Esophagus squamous epithelium (tissue), 5 donors: ENCODE data around the gene CST3. TPM values are rescaled to one million over a fixed set of nuclear protein-coding genes. Genes with fewer than 3 reads are reported as not detected.

Source experiments
- DNase-seq: peaks from one replicate; lab custom pipeline; 2025; lab: John Stamatoyannopoulos, UW
- H3K27ac ChIP-seq, 4 donors: fragments of 200-600 bp; sonication (generic); one replicate each; pipeline ENCODE4 v1.5.1; 2016 to 2019; ENCODE audit warnings: mild to moderate bottlenecking in 1 of 4
- H3K27me3 ChIP-seq, 4 donors: fragments of 200-600 bp; sonication (generic); 1 replicate in 3 of 4; 2 replicates in 1 of 4; pipeline versions ENCODE4 v1.5.1 to v1.6.0; 2017 to 2021; ENCODE audit warnings: antibody characterized with exemption in 1 of 4
- H3K36me3 ChIP-seq, 3 donors: fragments of 200-600 bp; sonication (generic); one replicate each; pipeline ENCODE4 v1.5.1; 2016 to 2019
- H3K4me1 ChIP-seq, 3 donors: fragments of 200-600 bp; sonication (generic); one replicate each; pipeline ENCODE4 v1.5.1; 2017 to 2019
- H3K4me3 ChIP-seq, 4 donors: fragments of 200-600 bp; sonication (generic); 1 replicate in 3 of 4; 2 replicates in 1 of 4; pipeline ENCODE4 v1.5.1; 2016 to 2019; ENCODE audit warnings: mild to moderate bottlenecking in 2 of 4, moderate library complexity in 1 of 4
- H3K9me3 ChIP-seq, 3 donors: fragments of 200-600 bp; sonication (generic); one replicate each; pipeline ENCODE4 v1.5.1; 2016 to 2019
- CTCF ChIP-seq, 6 experiments: fragments of 450-650 bp in 4 of 6; fragments of 200-600 bp in 2 of 6; sonication (generic) in 2 of 6; IDR thresholded peaks; one replicate each; pipeline ENCODE4 v1.5.1; 2016 to 2019; ENCODE audit warnings: antibody characterized with exemption in 6 of 6, mild to moderate bottlenecking in 4 of 6, moderate library complexity in 4 of 6
- POLR2A ChIP-seq, 4 donors: fragments of 450-650 bp; IDR thresholded peaks; one replicate each; pipeline ENCODE4 v1.6.1; 2017; ENCODE audit warnings: antibody characterized with exemption in 4 of 4, mild to moderate bottlenecking in 4 of 4, moderate library complexity in 3 of 4
- WGBS, 2 donors: methylation state at CpG; one replicate each; pipeline ENCODE4 v1.1.5; 2018; 5-methylcytosine and 5-hydroxymethylcytosine counted together
- intact Hi-C: fragments of 100-400 bp; cut with DNase I; formaldehyde crosslinking; loops from one replicate; pipeline ENCODE4 v1.15.0; 2022
- total RNA-seq, 4 donors: library from RNA; depleted of rRNA; stranded (reverse); fragments of >200 nt; gene quantifications; one replicate each; pipeline ENCODE4 v1.1.0, GENCODE V29; 2016
- donor health status: DM: yes; HTN: yes; CAD: no.

The CST3 gene
- total RNA-seq, 4 donors from 2014 or later = 323 to 899 (median 600) TPM

- 89 to 92% methylated on average over 7 of the region's 7 CpGs for WGBS, 2 donors
- TF ChIP-seq POLR2A (IDR thresholded peaks at IDR 0.05) (no peak), CTCF (IDR thresholded peaks at IDR 0.05) (no peak)
- intact Hi-C loops = no loop called here
- Histone ChIP-seq H3K27me3 (no peaks in the 10 kb centered on the region), H3K27ac (no peak overlapping the region), H3K36me3 (no peaks in the 10 kb centered on the region), H3K4me1 (peaks cover 9 to 43% (median 20%) of the 10 kb centered on the region in 3 donors), H3K9me3 (no peaks in the 10 kb centered on the region), H3K4me3 (no peak overlapping the region)
- DNase-seq = no peak
Measured at GRCh38 chr20:23644164-23644563, 6.4 kb upstream of the CST3 start.

GRCh38 chr20:23643659-23644058 is 5.9 kb upstream of the CST3 start:
- no peak for TF ChIP-seq POLR2A (IDR thresholded peaks at IDR 0.05)
- TF ChIP-seq CTCF (IDR thresholded peaks at IDR 0.05) = no peak
- no peak for DNase-seq
- Histone ChIP-seq H3K27me3 (no peaks in the 10 kb centered on the region), H3K36me3 (no peaks in the 10 kb centered on the region), H3K9me3 (no peaks in the 10 kb centered on the region), H3K4me3 (no peak overlapping the region), H3K27ac (no peak overlapping the region), H3K4me1 (peaks cover 9 to 48% (median 20%) of the 10 kb centered on the region in 3 donors)
- intact Hi-C loops = no loop called here
- 70 to 88% methylated on average over 6 of the region's 6 CpGs for WGBS, 2 donors

- peak overlapping the region; percentile 1 to 56 (median 45) for H3K27ac ChIP-seq
- no peak overlapping the region for H3K4me3 ChIP-seq
- 58 to 67% methylated on average over 10 to 11 of the region's 12 CpGs for WGBS, 2 donors
- DNase-seq = no peak
- H3K27me3 ChIP-seq = no peaks in the 10 kb centered on the region
- H3K9me3 ChIP-seq = no peaks in the 10 kb centered on the region
- TF ChIP-seq POLR2A (IDR thresholded peaks at IDR 0.05) (no peak), CTCF (IDR thresholded peaks at IDR 0.05) (no peak)
- H3K36me3 ChIP-seq = no peaks in the 10 kb centered on the region
- peaks cover 9 to 56% (median 20%) of the 10 kb centered on the region in 3 donors for H3K4me1 ChIP-seq
- intact Hi-C loops = no loop called here
Measured at GRCh38 chr20:23641936-23642751, 4.4 kb upstream of the CST3 start.

- Histone ChIP-seq H3K36me3 (no peaks in the 10 kb centered on the region), H3K27me3 (no peaks in the 10 kb centered on the region), H3K27ac (peak overlapping the region in 2 of 4 donors; percentile 39 to 54), H3K4me1 (peaks cover 17 to 56% (median 26%) of the 10 kb centered on the region in 3 donors), H3K4me3 (no peak overlapping the region), H3K9me3 (no peaks in the 10 kb centered on the region)
- DNase-seq = no peak
- TF ChIP-seq CTCF (IDR thresholded peaks at IDR 0.05) (no peak), POLR2A (IDR thresholded peaks at IDR 0.05) (no peak)
- 77 to 94% methylated on average over 3 to 7 of the region's 11 CpGs for WGBS, 2 donors
- intact Hi-C loops = no loop called here
Measured at GRCh38 chr20:23640671-23641667, 3.2 kb upstream of the CST3 start.
